Mammary epithelial cell (primary cell): ENCODE data around the gene HRC.

ENCODE experiments used
- CTCF ChIP-seq, 2 donors: IDR thresholded peaks in 1 of 2; conservative IDR thresholded peaks in 1 of 2; 2 replicates each; pipeline ENCODE4 v1.5.1; 2011 to 2012; ENCODE audit warnings: inconsistent platforms in 2 of 2, low read length in 2 of 2, mild to moderate bottlenecking in 2 of 2, control low read depth in 1 of 2, low read depth in 1 of 2; ENCODE audit not compliant: insufficient read depth in 1 of 2; ENCODE audit errors: extremely low read depth in 1 of 2
- EZH2 ChIP-seq: IDR thresholded peaks from 2 replicates; pipeline ENCODE4 v1.6.1; 2012; ENCODE audit warnings: low read length, inconsistent platforms, borderline replicate concordance

GRCh38 chr19:49136771-49137171, 18.4 kb downstream of the HRC start:
- no peak for TF ChIP-seq CTCF (conservative IDR thresholded peaks at IDR 0.05 in 1 of 2, IDR thresholded peaks at IDR 0.05 in 1 of 2; ENCODE audit: extremely low read depth in 1 of 2, insufficient read depth in 1 of 2, low read depth in 1 of 2, low read length in 2 of 2)
- TF ChIP-seq EZH2, result no peak
